NCI-H1436 (cell line): Measurements from ENCODE around the gene ADIPOQ.
A peak's percentile ranks its signal among the peaks of the same experiment; 100 is the strongest.
"Not testable (repeated sequence)": the region's sequence is repeated elsewhere in the genome, so short reads cannot be mapped to it uniquely, and the experiment has no call there.

ENCODE experiments used
- DNase-seq: peaks from one replicate; lab custom pipeline; 2025; lab: John Stamatoyannopoulos, UW

ADIPOQ gene

GRCh38 chr3:186870421-186871201, 28.1 kb downstream of the ADIPOQ start:
- DNase-seq = no peak

GRCh38 chr3:186871403-186871924, 29.0 kb downstream of the ADIPOQ start:
- DNase-seq = no peak

- not testable (repeated sequence) for DNase-seq
Measured at GRCh38 chr3:186873796-186874195, 31.3 kb downstream of the ADIPOQ start.

GRCh38 chr3:186874216-186874615, 31.7 kb downstream of the ADIPOQ start:
- DNase-seq = not testable (repeated sequence)

GRCh38 chr3:186874841-186875240, 32.3 kb downstream of the ADIPOQ start:
- not testable (repeated sequence) for DNase-seq

- no peak for DNase-seq
Measured at GRCh38 chr3:186875708-186876107, 33.2 kb downstream of the ADIPOQ start.

- DNase-seq = no peak
Measured at GRCh38 chr3:186879781-186880180, 37.3 kb downstream of the ADIPOQ start.

GRCh38 chr3:186880406-186880805, 37.9 kb downstream of the ADIPOQ start:
- DNase-seq = no peak

- no peak for DNase-seq
Measured at GRCh38 chr3:186882150-186882524, 39.6 kb downstream of the ADIPOQ start.

- no peak for DNase-seq
Measured at GRCh38 chr3:186882881-186883685, 40.6 kb downstream of the ADIPOQ start.

GRCh38 chr3:186883686-186884058, 41.2 kb downstream of the ADIPOQ start:
- no peak for DNase-seq

- DNase-seq = not testable (repeated sequence)
Measured at GRCh38 chr3:186884868-186885267, 42.4 kb downstream of the ADIPOQ start.

GRCh38 chr3:186886202-186886981, 43.9 kb downstream of the ADIPOQ start:
- DNase-seq = no peak

GRCh38 chr3:186887507-186887938, 45.0 kb downstream of the ADIPOQ start:
- DNase-seq = not testable (repeated sequence)

- peak; percentile 54 for DNase-seq
Measured at GRCh38 chr3:186888569-186888968, 46.1 kb downstream of the ADIPOQ start.

- DNase-seq = not testable (repeated sequence)
Measured at GRCh38 chr3:186889698-186890097, 47.2 kb downstream of the ADIPOQ start.

GRCh38 chr3:186890911-186891310, 48.4 kb downstream of the ADIPOQ start:
- no peak for DNase-seq

GRCh38 chr3:186893071-186893470, 50.6 kb downstream of the ADIPOQ start:
- not testable (repeated sequence) for DNase-seq

- no peak for DNase-seq
Measured at GRCh38 chr3:186895406-186895805, 52.9 kb downstream of the ADIPOQ start.

GRCh38 chr3:186896006-186896405, 53.5 kb downstream of the ADIPOQ start:
- DNase-seq = no peak

GRCh38 chr3:186896875-186897274, 54.4 kb downstream of the ADIPOQ start:
- DNase-seq = no peak

- DNase-seq = no peak
Measured at GRCh38 chr3:186901135-186901734, 58.7 kb downstream of the ADIPOQ start.
